T47D (cell line): ENCODE measurements around the gene RSPH1.
"Not testable (repeated sequence)": the region's sequence is repeated elsewhere in the genome, so short reads cannot be mapped to it uniquely, and the experiment has no call there.

ENCODE experiments used
- DNase-seq, 2 experiments: peaks; one replicate each; pipeline versions ENCODE4 v3.0.0 to v3.0.0-alpha.2; 2011 to 2012; ENCODE audit warnings: low read depth in 1 of 2, low spot score in 1 of 2
- JUND ChIP-seq: IDR thresholded peaks from 2 replicates; pipeline ENCODE4 v1.6.1; 2012; ENCODE audit warnings: low read depth
- in situ Hi-C: cut with HindIII; loops from 2 replicates; pipeline ENCODE4 v1.10.0; 2016; ENCODE audit warnings: low sequenced_read_pairs, low pct_unique_long_range_greater_than_20kb

The RSPH1 gene

GRCh38 chr21:42471206-42471605, 24.8 kb downstream of the RSPH1 start:
- in situ Hi-C loops, result no loop called here
- TF ChIP-seq JUND, result no peak
- DNase-seq, result no peak

- in situ Hi-C loops, result not testable (repeated sequence)
Observed at GRCh38 chr21:42469726-42470125, 26.3 kb downstream of the RSPH1 start.

GRCh38 chr21:42469272-42469671, 26.8 kb downstream of the RSPH1 start:
- no peak for TF ChIP-seq JUND
- in situ Hi-C loops, result no loop called here
- no peak for DNase-seq

More at GRCh38 chr21:42469726-42470125, 26.3 kb downstream of the RSPH1 start:
- DNase-seq, result not testable (repeated sequence)

GRCh38 chr21:42468491-42469131, 27.4 kb downstream of the RSPH1 start:
- in situ Hi-C loops, result no loop called here
- DNase-seq, result no peak
- no peak for TF ChIP-seq JUND

GRCh38 chr21:42467140-42467983, 28.7 kb downstream of the RSPH1 start:
- peak; percentile 37 to 69 for DNase-seq
- no peak for TF ChIP-seq JUND

GRCh38 chr21:42466700-42467099, 29.3 kb downstream of the RSPH1 start:
- no peak for DNase-seq

More at GRCh38 chr21:42467140-42467983, 28.7 kb downstream of the RSPH1 start:
- in situ Hi-C loops, result no loop called here

GRCh38 chr21:42465803-42466127, 30.3 kb downstream of the RSPH1 start:
- in situ Hi-C loops, result no loop called here
- DNase-seq, result no peak
- no peak for TF ChIP-seq JUND

More at GRCh38 chr21:42466700-42467099, 29.3 kb downstream of the RSPH1 start:
- in situ Hi-C loops, result no loop called here
- no peak for TF ChIP-seq JUND

- in situ Hi-C loops, result no loop called here
- no peak for TF ChIP-seq JUND
- no peak for DNase-seq
Observed at GRCh38 chr21:42465008-42465802, 30.8 kb downstream of the RSPH1 start.

GRCh38 chr21:42463861-42464515, 32.0 kb downstream of the RSPH1 start:
- no peak for TF ChIP-seq JUND
- in situ Hi-C loops, result no loop called here
- peak in 1 of 2 experiments; percentile 97 for DNase-seq

GRCh38 chr21:42461881-42462877, 33.8 kb downstream of the RSPH1 start:
- TF ChIP-seq JUND, result no peak
- in situ Hi-C loops, result no loop called here
- no peak for DNase-seq

GRCh38 chr21:42461185-42461520, 34.9 kb downstream of the RSPH1 start:
- DNase-seq, result no peak
- TF ChIP-seq JUND, result no peak
- in situ Hi-C loops, result no loop called here
